GM18951 (cell line): ENCODE measurements around the gene CCL17.

ENCODE experiments used
- POLR2A ChIP-seq: IDR thresholded peaks from 4 replicates; pipeline ENCODE4 v1.6.1; 2011; ENCODE audit warnings: mild to moderate bottlenecking; ENCODE audit not compliant: insufficient read length, insufficient read depth; ENCODE audit errors: extremely low read depth
- in situ Hi-C: fragments of 300-500 bp; cut with MboI; formaldehyde crosslinking; loops from one replicate; pipeline ENCODE4 v1.12.0; 2022; ENCODE audit warnings: low sequenced_read_pairs, mixed read lengths, inconsistent platforms; ENCODE audit not compliant: unreplicated experiment

Gene CCL17

DNA sequence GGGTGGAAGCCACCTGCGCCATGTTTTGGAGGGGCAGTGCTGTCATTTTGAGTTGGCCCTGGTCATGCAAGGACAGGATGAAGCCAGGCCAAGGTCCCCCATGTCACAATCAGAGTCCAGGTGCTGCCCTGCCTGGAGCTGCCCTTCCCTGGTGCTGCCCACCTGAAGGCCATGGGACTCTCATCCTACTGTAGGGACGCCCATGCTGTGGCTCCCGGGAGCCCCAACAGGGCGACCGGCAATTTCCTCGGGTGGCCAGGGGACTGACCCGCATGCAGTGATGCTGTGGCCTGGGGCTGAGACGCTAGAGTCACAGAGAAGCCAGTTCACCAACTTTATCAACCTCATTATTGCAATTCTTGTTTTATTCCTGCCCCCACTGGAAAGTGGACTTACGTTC is 8.0 kb downstream of the CCL17 start:
- in situ Hi-C loops, result loop anchor here (25.0 kb wide), 1 partner anchor 325 kb away; the partner anchor contains the start of gene CPNE2
- no peak for TF ChIP-seq POLR2A

DNA sequence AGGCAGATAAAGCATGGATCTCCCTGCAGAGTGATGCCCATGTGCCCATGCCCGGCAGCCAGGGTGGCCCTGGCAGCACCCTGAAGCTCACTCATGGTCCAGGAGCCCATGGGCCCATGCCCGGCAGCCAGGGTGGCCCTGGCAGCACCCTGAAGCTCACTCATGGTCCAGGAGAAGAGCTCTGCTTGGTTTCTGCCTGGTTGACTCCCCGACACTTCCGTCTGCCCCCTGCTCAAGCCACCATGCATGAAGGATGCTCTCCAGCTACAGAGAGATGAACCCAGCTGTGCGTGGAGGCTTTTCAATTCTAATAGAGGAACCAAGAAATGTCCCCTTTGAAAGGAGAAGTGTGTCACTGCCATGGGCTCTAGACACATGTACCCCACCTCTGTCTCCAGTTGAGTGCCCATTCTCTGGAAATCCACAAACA is 8.7 kb downstream of the CCL17 start:
- in situ Hi-C loops, result loop anchor here (25.0 kb wide), 1 partner anchor 326 kb away; the partner anchor contains the start of gene CPNE2

DNA sequence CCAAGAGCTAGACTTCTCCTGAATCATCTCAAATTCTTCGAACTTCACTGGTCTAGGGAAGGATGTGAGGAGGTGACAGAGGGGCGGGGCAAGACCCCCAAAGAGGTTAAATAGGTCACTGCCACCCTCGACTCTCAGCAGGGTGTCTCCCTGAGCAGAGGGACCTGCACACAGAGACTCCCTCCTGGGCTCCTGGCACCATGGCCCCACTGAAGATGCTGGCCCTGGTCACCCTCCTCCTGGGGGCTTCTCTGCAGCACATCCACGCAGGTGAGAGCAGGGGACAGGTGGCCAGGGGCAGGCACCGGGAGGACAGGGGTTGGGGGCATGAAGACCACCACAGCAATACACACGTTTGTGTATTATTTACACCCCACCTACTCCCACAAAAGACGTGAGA is 9.2 kb downstream of the CCL17 start:
- in situ Hi-C loops, result loop anchor here (25.0 kb wide), 1 partner anchor 326 kb away; the partner anchor contains the start of gene CPNE2
- TF ChIP-seq POLR2A, result no peak

More for the DNA sequence above, 8.7 kb downstream of the CCL17 start:
- TF ChIP-seq POLR2A, result no peak

DNA sequence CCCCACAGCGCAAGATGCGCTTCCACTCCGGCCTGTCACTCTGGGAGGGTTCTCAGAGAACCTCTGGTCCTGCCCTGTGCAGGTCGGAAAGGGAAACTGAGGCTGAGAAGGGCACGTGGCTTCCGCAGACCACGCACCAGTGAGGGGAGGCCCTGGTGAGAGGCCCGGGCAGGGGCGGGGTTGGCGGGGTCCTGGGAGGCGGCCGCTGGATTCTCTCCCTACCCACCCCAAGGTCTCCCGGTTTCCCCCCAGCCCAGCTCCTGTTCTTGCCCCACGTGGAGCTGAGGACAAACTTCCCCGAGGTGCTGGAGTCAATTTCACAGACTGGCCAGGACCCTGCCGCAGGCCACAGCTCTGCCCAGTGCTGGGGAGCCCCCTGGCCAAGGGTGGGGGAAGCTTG is 11.5 kb downstream of the CCL17 start:
- in situ Hi-C loops, result loop anchor here (5.0 to 25.0 kb wide), 2 partner anchors 114 to 329 kb away; partner anchors contain the start of gene CPNE2
- no peak for TF ChIP-seq POLR2A

DNA sequence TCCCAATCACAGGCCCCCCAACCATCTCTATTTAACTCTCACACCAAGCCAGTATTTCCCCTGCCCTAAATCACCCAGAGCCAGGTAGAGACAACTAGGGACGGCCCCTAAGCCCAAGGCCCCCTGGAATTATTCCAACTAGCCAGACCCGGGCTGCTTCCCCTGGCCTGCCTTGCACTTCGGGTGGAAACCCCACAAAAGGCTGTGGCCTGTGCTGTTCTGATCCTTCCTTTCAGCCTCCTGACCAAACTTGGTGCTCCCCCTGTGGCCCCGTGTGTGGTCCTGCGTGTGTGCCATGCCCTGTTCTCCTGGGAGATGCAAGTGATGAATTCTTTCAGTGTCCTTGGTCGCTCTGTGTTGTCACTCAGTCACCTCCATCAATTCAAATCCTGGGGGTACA is 14.9 kb downstream of the CCL17 start:
- in situ Hi-C loops, result loop anchor here (5.0 to 25.0 kb wide), 2 partner anchors 117 to 332 kb away; partner anchors contain the start of gene CPNE2
- no peak for TF ChIP-seq POLR2A

DNA sequence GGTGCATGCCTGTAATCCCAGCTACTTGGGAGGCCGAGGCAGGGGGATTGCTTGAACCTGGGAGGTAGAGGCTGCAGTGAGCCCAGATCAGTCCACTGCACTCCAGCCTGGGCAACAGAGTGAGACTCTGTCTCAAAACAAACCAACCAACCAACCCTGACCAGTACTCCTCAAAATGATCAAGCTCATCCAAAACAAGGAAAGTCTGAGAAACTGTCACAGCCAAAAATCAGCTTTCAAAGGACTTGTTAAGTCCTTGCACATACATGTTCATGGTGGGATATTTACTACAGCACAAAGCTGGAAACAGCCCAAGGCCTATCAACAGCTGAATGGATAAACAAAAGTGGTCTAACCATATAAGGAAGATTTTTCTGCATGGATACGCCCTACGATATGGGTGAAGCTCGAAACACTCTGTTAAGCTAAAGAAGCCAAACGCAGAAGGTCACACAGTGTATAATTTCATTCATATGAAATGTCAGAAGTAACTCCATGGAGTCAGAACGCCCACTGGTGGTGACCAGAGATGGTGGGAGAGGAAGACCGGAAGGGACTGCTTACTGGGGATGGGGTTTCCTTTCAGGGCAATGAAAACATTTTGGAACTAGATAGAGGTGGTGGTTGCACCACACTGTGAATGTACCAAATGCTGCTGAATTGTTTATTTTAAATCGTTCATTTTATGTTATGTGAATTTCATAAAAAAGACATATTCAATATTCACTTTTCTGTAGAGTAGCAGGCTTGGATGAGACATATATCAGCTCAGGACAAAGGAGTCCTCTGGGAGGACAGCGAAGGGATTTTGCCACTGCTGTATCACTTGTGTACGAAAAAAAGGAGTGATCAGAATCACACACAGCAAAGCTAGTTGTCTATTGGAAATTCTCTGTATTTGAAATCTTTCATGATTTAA is 17.7 kb downstream of the CCL17 start:
- in situ Hi-C loops, result loop anchor here (25.0 kb wide), 1 partner anchor 335 kb away; the partner anchor contains the start of gene CPNE2
- TF ChIP-seq POLR2A, result no peak

DNA sequence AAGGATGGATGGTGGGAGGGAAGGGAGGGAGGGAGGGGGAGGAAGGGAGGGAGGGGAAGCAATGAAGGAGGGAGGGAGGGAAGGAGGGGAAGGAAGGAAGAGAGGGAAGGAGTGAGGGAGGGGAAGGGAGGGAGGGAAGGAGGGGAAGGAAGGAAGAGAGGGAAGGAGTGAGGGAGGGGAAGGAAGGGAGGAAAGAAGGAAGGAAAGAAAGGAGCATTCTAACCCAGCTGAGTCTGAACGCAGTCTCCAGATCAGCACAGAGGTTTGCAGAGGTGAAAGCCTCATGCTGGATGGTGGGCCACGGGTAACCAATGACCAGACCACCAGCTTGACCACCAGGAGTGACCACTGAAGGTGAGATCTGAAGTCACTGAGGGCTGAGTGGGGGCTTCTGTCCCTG is 18.6 kb downstream of the CCL17 start:
- TF ChIP-seq POLR2A, result no peak
- in situ Hi-C loops, result loop anchor here (25.0 kb wide), 1 partner anchor 336 kb away; the partner anchor contains the start of gene CPNE2

DNA sequence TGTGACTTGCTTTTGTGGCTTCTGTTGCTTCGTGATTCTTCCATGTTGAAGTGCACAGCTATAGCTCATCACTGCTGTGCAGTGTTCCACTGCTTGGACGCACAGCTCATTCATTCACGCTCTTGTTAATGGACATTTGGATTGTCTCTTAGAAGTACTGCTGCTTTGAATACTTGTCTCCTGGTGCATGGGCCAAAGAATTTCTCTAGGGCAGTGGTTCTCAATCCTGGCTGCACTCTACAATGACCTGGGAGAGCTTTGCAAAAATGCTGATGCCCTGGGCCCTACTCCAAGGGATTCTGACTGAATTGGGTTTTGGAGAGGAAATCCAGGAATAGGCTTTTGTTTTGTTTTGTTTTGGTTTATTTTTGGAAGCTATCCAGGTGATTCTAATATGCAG is 20.0 kb downstream of the CCL17 start:
- no peak for TF ChIP-seq POLR2A
- in situ Hi-C loops, result loop anchor here (25.0 kb wide), 1 partner anchor 337 kb away; the partner anchor contains the start of gene CPNE2

DNA sequence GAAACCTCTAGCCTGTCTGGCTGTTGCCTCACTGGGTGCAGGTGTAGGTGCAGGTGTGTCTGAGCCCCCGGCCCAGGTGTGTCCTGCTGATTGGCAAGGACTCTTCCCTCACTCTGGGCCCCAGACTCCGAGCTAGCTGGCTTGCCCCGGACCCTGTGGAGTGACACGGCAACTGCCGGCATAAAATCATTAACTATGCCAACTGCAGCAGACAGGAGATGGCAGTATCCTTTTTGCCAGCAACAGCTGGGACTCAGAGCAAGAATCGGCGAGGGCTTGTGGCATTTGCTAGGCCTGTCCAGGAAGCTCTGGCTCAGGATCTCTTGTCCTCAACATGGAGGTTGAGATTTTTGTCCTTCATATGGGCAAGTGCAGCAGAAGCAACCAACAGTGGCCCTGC is 21.8 kb downstream of the CCL17 start:
- TF ChIP-seq POLR2A, result no peak
- in situ Hi-C loops, result no loop called here

DNA sequence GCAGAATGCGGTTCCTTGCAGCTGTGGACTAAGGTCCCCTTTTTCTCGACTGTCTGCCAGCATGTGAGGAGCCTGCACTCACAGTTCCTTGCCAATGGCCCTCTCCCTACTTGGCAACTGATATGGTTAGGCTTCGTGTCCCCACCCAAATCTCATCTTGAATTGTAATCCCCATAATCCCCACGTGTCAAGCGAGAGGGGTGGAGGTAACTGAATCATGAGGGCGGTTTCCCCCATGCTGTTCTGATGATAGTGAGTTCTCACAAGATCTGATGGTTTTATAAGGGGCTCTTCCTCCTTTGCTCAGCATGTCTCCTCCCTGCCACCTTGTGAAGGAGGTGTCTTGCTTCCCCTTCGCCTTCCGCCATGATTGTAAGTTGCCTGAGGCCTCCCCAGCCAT is 22.7 kb downstream of the CCL17 start:
- TF ChIP-seq POLR2A, result no peak
- in situ Hi-C loops, result no loop called here

DNA sequence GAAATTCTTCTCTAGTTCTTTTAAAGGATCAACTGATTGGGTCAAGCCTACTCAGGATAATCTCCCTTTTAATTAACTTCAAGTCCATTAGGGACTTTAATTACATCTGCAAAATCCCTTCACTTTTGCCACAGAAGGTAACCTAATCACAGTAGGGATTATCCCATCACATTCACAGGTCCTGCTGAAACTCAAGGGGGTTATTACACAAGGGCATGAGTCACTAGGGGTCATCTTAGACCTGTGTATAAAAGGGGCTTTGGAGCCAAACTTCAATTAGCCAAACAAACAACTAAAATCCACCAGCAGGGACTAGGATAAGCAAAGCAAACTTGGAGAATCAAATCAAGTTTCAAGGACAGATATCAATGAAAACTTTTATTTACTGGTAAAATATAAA is 23.3 kb downstream of the CCL17 start:
- no peak for TF ChIP-seq POLR2A
- in situ Hi-C loops, result no loop called here

DNA sequence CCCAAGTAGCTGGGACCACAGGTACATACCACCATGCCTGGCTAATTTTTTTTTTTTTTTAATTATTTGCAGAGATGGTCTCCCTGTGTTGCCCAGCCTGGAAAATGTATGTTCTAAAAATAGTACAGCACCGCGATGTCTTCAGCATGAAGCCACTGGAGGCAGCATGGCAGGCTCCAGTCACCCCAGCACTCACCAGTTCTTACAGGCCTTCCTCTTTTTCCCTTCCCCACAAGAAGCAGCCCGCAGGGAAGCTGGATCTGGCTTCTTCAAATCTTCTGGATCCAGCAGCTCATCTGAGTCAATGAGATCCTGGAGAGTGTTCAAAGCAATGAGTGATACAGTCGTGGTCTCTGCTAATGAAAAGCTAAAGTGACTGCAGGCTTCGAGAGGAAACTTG is 26.4 kb downstream of the CCL17 start:
- in situ Hi-C loops, result no loop called here
- no peak for TF ChIP-seq POLR2A

DNA sequence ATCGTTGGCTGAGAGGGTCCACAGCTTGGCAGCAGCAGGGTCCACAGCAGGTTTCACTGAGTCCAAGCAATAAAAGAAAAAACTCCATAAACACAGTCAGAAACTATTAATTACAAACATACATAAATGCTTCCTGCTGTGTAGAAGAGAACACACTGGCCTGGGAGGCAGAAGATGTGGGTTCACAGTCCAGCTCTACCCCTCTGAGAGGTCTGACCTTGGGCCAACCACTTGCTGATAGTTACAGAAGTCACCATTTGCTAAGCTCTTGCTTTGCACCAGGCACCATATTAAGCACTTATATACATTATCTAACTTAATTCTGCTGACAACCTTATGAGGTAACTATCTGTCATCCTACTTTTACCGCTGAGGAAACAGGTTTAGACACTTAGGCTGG is 27.9 kb downstream of the CCL17 start:
- no peak for TF ChIP-seq POLR2A
- in situ Hi-C loops, result no loop called here

DNA sequence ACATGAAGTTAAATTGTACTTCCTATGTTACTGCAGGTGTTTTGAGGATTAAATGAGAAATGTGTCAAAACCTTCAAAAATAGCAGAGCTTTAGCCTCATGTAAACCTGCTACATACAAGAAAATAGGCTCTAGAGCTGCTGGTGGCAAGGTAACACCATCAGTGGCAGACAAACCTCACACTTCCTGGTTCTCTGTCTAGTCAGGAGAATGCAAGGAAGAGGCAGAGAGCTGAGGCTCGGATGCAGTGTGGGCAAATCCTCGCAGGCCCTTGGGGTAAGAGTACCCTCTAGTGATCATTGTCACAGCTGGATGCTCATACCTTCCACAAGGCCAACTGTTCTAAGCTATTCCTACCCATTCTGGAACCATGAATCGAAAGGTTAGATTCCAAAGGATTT is 28.4 kb downstream of the CCL17 start:
- in situ Hi-C loops, result no loop called here
- TF ChIP-seq POLR2A, result no peak

DNA sequence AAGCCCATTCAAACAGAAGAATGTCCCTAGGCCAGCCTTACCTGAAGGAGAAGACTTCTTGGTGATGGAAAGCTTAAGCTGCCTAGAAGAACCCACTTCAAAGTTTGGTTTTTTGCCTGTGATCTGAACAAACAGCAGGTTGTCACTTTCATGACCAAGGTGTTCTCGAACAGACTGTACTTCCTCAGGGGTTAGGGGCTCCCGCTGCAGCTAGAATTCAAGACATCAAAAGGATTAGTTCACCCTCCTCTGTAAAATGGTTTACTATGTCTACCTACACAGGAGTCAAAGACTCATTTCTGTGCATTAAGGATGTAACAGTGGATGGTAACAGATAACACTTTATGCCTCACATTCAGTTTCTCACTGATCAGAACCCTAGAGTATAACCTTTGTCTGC is 29.4 kb downstream of the CCL17 start:
- TF ChIP-seq POLR2A, result no peak
- in situ Hi-C loops, result no loop called here
